OCI-LY1 (cell line): Measurements from ENCODE around the gene ANKRD7.

Experiments used
- H2AFZ ChIP-seq: fragments of 200-600 bp; sonication (generic), shearing (Covaris generic); 2 replicates; pipeline ENCODE4 v1.6.0; 2014; ENCODE audit warnings: antibody characterized with exemption, mild to moderate bottlenecking, low read length
- H3F3A ChIP-seq: fragments of 200-600 bp; sonication (generic), shearing (Covaris generic); 2 replicates; pipeline ENCODE4 v1.6.0; 2014; ENCODE audit warnings: mild to moderate bottlenecking, antibody characterized with exemption, low read length, moderate library complexity; ENCODE audit not compliant: insufficient read depth
- H3K27ac ChIP-seq: fragments of 200-600 bp; sonication (generic); 2 replicates; pipeline ENCODE4 v1.5.1; 2014; ENCODE audit warnings: low read length, mixed run types, mild to moderate bottlenecking, low read depth; ENCODE audit not compliant: poor library complexity, severe bottlenecking
- H3K27me3 ChIP-seq: fragments of 200-600 bp; sonication (generic); 2 replicates; pipeline ENCODE4 v1.6.0; 2014; ENCODE audit warnings: antibody characterized with exemption, mild to moderate bottlenecking, low read length, moderate library complexity; ENCODE audit not compliant: insufficient read depth
- H3K36me3 ChIP-seq: fragments of 200-600 bp; sonication (generic); 2 replicates; pipeline ENCODE4 v1.6.1; 2014; ENCODE audit warnings: mild to moderate bottlenecking, antibody characterized with exemption, low read length, moderate library complexity, mixed read lengths; ENCODE audit not compliant: insufficient read depth
- H3K4me1 ChIP-seq: fragments of 200-600 bp; sonication (generic); 2 replicates; pipeline ENCODE4 v1.5.1; 2014; ENCODE audit warnings: mild to moderate bottlenecking, low read length, moderate library complexity; ENCODE audit not compliant: insufficient read depth, severe bottlenecking
- H3K4me2 ChIP-seq: fragments of 200-600 bp; sonication (generic), shearing (Covaris generic); 2 replicates; pipeline ENCODE4 v1.6.1; 2014; ENCODE audit warnings: low read length
- H3K4me3 ChIP-seq: fragments of 200-600 bp; sonication (generic); 2 replicates; pipeline ENCODE4 v1.5.1; 2014; ENCODE audit warnings: low read length, low read depth, mild to moderate bottlenecking, mixed read lengths; ENCODE audit not compliant: poor library complexity, severe bottlenecking
- H3K79me2 ChIP-seq: fragments of 200-600 bp; shearing (Covaris generic); 2 replicates; pipeline ENCODE4 v1.6.1; 2016; ENCODE audit warnings: mixed run types, low read length, mixed read lengths; ENCODE audit not compliant: insufficient read depth
- H3K9ac ChIP-seq: fragments of 200-600 bp; sonication (generic), shearing (Covaris generic); 2 replicates; pipeline ENCODE4 v1.6.1; 2014; ENCODE audit warnings: mild to moderate bottlenecking, low read length, mixed read lengths
- H3K9me2 ChIP-seq: fragments of 200-600 bp; sonication (generic), shearing (Covaris generic); 2 replicates; pipeline ENCODE4 v1.6.1; 2014; ENCODE audit warnings: low read depth, mild to moderate bottlenecking, low read length, mixed read lengths
- H3K9me3 ChIP-seq: fragments of 200-600 bp; shearing (Covaris generic); 2 replicates; pipeline ENCODE4 v1.6.1; 2014; ENCODE audit warnings: low read length, mixed read lengths
- H4K20me1 ChIP-seq: fragments of 200-600 bp; sonication (generic), shearing (Covaris generic); 2 replicates; pipeline ENCODE4 v1.6.0; 2016; ENCODE audit warnings: mild to moderate bottlenecking, low read length; ENCODE audit not compliant: insufficient read depth
- CTCF ChIP-seq: fragments of 200-600 bp; sonication (generic), shearing (Covaris generic); IDR thresholded peaks from 2 replicates; pipeline ENCODE4 v1.5.1; 2017; ENCODE audit warnings: mild to moderate bottlenecking, antibody characterized with exemption, low read length, moderate library complexity, mixed read lengths
- EZH2 ChIP-seq: fragments of 200-600 bp; sonication (generic), shearing (Covaris generic); IDR thresholded peaks from 2 replicates; pipeline ENCODE4 v1.8.0; 2017; ENCODE audit warnings: borderline replicate concordance, mixed run types, mild to moderate bottlenecking, antibody characterized with exemption, low read length, moderate library complexity, mixed read lengths

The ANKRD7 gene

GRCh38 chr7:118224521-118224920 is at the start of gene ANKRD7:
TSS of gene ANKRD7 (plus strand) at chr7:118224704. CDS start at chr7:118224831, 127 bp downstream.
- H3F3A ChIP-seq: no peaks in the 10 kb centered on the region
- H3K9me2 ChIP-seq: no peaks in the 10 kb centered on the region
- no peak within 1 kb of the TSS for H3K4me2 ChIP-seq
- H2AFZ ChIP-seq: no peak within 1 kb of the TSS
- TF ChIP-seq CTCF (no peak), EZH2 (no peak)
- H3K9me3 ChIP-seq: no peaks in the 10 kb centered on the region
- H3K4me3 ChIP-seq: no peak within 1 kb of the TSS
- 0 out of 2 replicates have a peak, but pooled peaks cover 6% of the 10 kb centered on the region for H3K27me3 ChIP-seq
- H3K9ac ChIP-seq: no peak within 1 kb of the TSS
- H3K79me2 ChIP-seq: no peaks in the 10 kb centered on the region
- no peaks in the 10 kb centered on the region for H4K20me1 ChIP-seq
- no peaks in the 10 kb centered on the region for H3K36me3 ChIP-seq
- H3K4me1 ChIP-seq: no peaks in the 10 kb centered on the region
- no peak within 1 kb of the TSS for H3K27ac ChIP-seq

GRCh38 chr7:118175740-118176139 is 48.8 kb upstream of the ANKRD7 start:
- Histone ChIP-seq H3K9me3 (no peaks in the 10 kb centered on the region), H3K4me3 (no peak overlapping the region), H3K36me3 (no peaks in the 10 kb centered on the region), H2AFZ (no peak overlapping the region), H4K20me1 (no peaks in the 10 kb centered on the region), H3F3A (no peaks in the 10 kb centered on the region), H3K9me2 (no peaks in the 10 kb centered on the region), H3K79me2 (no peaks in the 10 kb centered on the region), H3K4me2 (no peak overlapping the region), H3K27me3 (no peaks in the 10 kb centered on the region), H3K27ac (no peak overlapping the region), H3K9ac (no peak overlapping the region), H3K4me1 (peaks cover 3% of the 10 kb centered on the region)
- TF ChIP-seq CTCF (no peak), EZH2 (no peak)

GRCh38 chr7:118179191-118179590 is 45.3 kb upstream of the ANKRD7 start:
- Histone ChIP-seq H3K4me2 (no peak overlapping the region), H3K4me1 (peaks cover 14% of the 10 kb centered on the region), H4K20me1 (no peaks in the 10 kb centered on the region), H3K9me3 (no peaks in the 10 kb centered on the region), H3K36me3 (no peaks in the 10 kb centered on the region), H2AFZ (no peak overlapping the region), H3K79me2 (peaks cover 5% of the 10 kb centered on the region), H3K4me3 (no peak overlapping the region), H3K9me2 (no peaks in the 10 kb centered on the region), H3K9ac (no peak overlapping the region), H3K27me3 (no peaks in the 10 kb centered on the region), H3F3A (no peaks in the 10 kb centered on the region), H3K27ac (no peak overlapping the region)
- TF ChIP-seq EZH2: no peak
- TF ChIP-seq CTCF: no peak
